Transverse colon (tissue), 4 donors: ENCODE results near the gene ZBTB16.

Source experiments
- CTCF ChIP-seq, 5 experiments: fragments of 200-600 bp in 3 of 5; fragments of 450-650 bp in 2 of 5; sonication (generic) in 3 of 5; IDR thresholded peaks; 1 replicate in 2 of 5; 2 replicates in 3 of 5; pipeline ENCODE4 v1.5.1; 2016 to 2017; ENCODE audit warnings: antibody characterized with exemption in 5 of 5, inconsistent platforms in 3 of 5, mild to moderate bottlenecking in 2 of 5, moderate library complexity in 1 of 5
- POLR2A ChIP-seq: fragments of 450-650 bp; IDR thresholded peaks from one replicate; pipeline ENCODE4 v1.6.1; 2016; ENCODE audit warnings: antibody characterized with exemption, mild to moderate bottlenecking, moderate library complexity
- POLR2AphosphoS5 ChIP-seq, 3 donors: sonication (generic); formaldehyde crosslinking; IDR thresholded peaks; one replicate each; pipeline ENCODE4 v1.6.1; 2016; ENCODE audit warnings: antibody characterized with exemption in 3 of 3

GRCh38 chr11:114081641-114082414 lies 22.3 kb downstream of the ZBTB16 start:
- TF ChIP-seq CTCF (IDR thresholded peaks at IDR 0.05) (no peak), POLR2A (no peak), POLR2AphosphoS5 (IDR thresholded peaks at IDR 0.05) (no peak)
